HEK293 (cell line): ENCODE data around the gene NHERF2.
A peak's percentile ranks its signal among the peaks of the same experiment; 100 is the strongest.

Experiments used
- GFI1B ChIP-seq: fragments of 450-650 bp; formaldehyde crosslinking; IDR thresholded peaks from 2 replicates; pipeline ENCODE4 v1.5.1; 2016; ENCODE audit warnings: missing biosample characterization, missing genetic modification characterization
- REPIN1 ChIP-seq: fragments of 450-650 bp; formaldehyde crosslinking; IDR thresholded peaks from 2 replicates; pipeline ENCODE4 v1.5.1; 2017; ENCODE audit warnings: missing biosample characterization, missing genetic modification characterization, low read depth
- TRIM28 ChIP-seq: IDR thresholded peaks from 2 replicates; pipeline ENCODE4 v1.6.1; 2011; ENCODE audit warnings: low read length, control low read depth, borderline replicate concordance
- ZBTB11 ChIP-seq: fragments of 450-650 bp; formaldehyde crosslinking; conservative IDR thresholded peaks from 2 replicates; pipeline ENCODE4 v1.5.1; 2016; ENCODE audit warnings: low read depth, missing biosample characterization, missing genetic modification characterization
- ZBTB26 ChIP-seq: fragments of 450-650 bp; formaldehyde crosslinking; optimal IDR thresholded peaks from 2 replicates; pipeline ENCODE3; 2016; ENCODE audit warnings: missing biosample characterization, mild to moderate bottlenecking, missing genetic modification characterization
- ZFP3 ChIP-seq: fragments of 450-650 bp; formaldehyde crosslinking; IDR thresholded peaks from 2 replicates; pipeline ENCODE4 v1.5.1; 2016; ENCODE audit warnings: low read depth, missing biosample characterization, missing genetic modification characterization
- ZIC2 ChIP-seq: fragments of 450-650 bp; formaldehyde crosslinking; IDR thresholded peaks from 2 replicates; pipeline ENCODE4 v1.5.1; 2016; ENCODE audit warnings: missing biosample characterization, missing genetic modification characterization
- ZNF133 ChIP-seq: fragments of 450-650 bp; formaldehyde crosslinking; IDR thresholded peaks from 2 replicates; pipeline ENCODE4 v1.5.1; 2016; ENCODE audit warnings: missing biosample characterization, missing genetic modification characterization
- ZNF138 ChIP-seq: fragments of 450-650 bp; formaldehyde crosslinking; IDR thresholded peaks from 2 replicates; pipeline ENCODE4 v1.5.1; 2016; ENCODE audit warnings: missing biosample characterization, missing genetic modification characterization, borderline replicate concordance
- ZNF157 ChIP-seq: fragments of 450-650 bp; formaldehyde crosslinking; IDR thresholded peaks from 2 replicates; pipeline ENCODE4 v1.5.1; 2016; ENCODE audit warnings: missing biosample characterization, missing genetic modification characterization
- ZNF23 ChIP-seq: fragments of 450-650 bp; formaldehyde crosslinking; IDR thresholded peaks from 2 replicates; pipeline ENCODE4 v1.5.1; 2016; ENCODE audit warnings: missing biosample characterization, missing genetic modification characterization, borderline replicate concordance
- ZNF248 ChIP-seq: fragments of 450-650 bp; formaldehyde crosslinking; IDR thresholded peaks from 2 replicates; pipeline ENCODE4 v1.5.1; 2017; ENCODE audit warnings: missing biosample characterization, missing genetic modification characterization
- ZNF350 ChIP-seq: fragments of 450-650 bp; formaldehyde crosslinking; IDR thresholded peaks from 2 replicates; pipeline ENCODE4 v1.5.0; 2017; ENCODE audit warnings: missing biosample characterization, mild to moderate bottlenecking, missing genetic modification characterization
- ZNF394 ChIP-seq: fragments of 450-650 bp; formaldehyde crosslinking; IDR thresholded peaks from 2 replicates; pipeline ENCODE4 v1.5.1; 2016; ENCODE audit warnings: missing biosample characterization, missing genetic modification characterization, mild to moderate bottlenecking, moderate library complexity, borderline replicate concordance
- ZNF398 ChIP-seq: fragments of 450-650 bp; formaldehyde crosslinking; IDR thresholded peaks from 2 replicates; pipeline ENCODE4 v1.5.1; 2017; ENCODE audit warnings: missing biosample characterization, missing genetic modification characterization
- ZNF426 ChIP-seq: fragments of 450-650 bp; formaldehyde crosslinking; IDR thresholded peaks from 2 replicates; pipeline ENCODE4 v1.5.1; 2017; ENCODE audit warnings: missing biosample characterization, missing genetic modification characterization, mild to moderate bottlenecking, inconsistent platforms, moderate library complexity
- ZNF449 ChIP-seq: fragments of 450-650 bp; formaldehyde crosslinking; IDR thresholded peaks from 2 replicates; pipeline ENCODE4 v1.5.1; 2017; ENCODE audit warnings: missing biosample characterization, mild to moderate bottlenecking, missing genetic modification characterization, moderate library complexity
- ZNF488 ChIP-seq: fragments of 450-650 bp; formaldehyde crosslinking; IDR thresholded peaks from 2 replicates; pipeline ENCODE4 v1.5.1; 2016; ENCODE audit warnings: missing biosample characterization, missing genetic modification characterization
- ZNF768 ChIP-seq: fragments of 450-650 bp; formaldehyde crosslinking; IDR thresholded peaks from 2 replicates; pipeline ENCODE4 v1.5.1; 2018; ENCODE audit warnings: missing biosample characterization, mild to moderate bottlenecking, missing genetic modification characterization
- ZNF785 ChIP-seq: fragments of 450-650 bp; formaldehyde crosslinking; IDR thresholded peaks from 2 replicates; pipeline ENCODE4 v1.5.1; 2016; ENCODE audit warnings: missing biosample characterization, missing genetic modification characterization
- ZSCAN5A ChIP-seq: fragments of 450-650 bp; formaldehyde crosslinking; IDR thresholded peaks from 2 replicates; pipeline ENCODE4 v1.5.1; 2016; ENCODE audit warnings: missing biosample characterization, missing genetic modification characterization

NHERF2 gene

GRCh38 chr16:2026461-2027023 lies at the start of gene NHERF2 (continued):
- no peak for TF ChIP-seq ZNF398 (tag by site-specific recombination)
- TF ChIP-seq ZFP3 (tag by site-specific recombination): no peak
- no peak for TF ChIP-seq ZBTB26
- no peak for TF ChIP-seq ZNF488 (tag by site-specific recombination)
- no peak for TF ChIP-seq ZNF449 (tag by site-specific recombination)
- no peak for TF ChIP-seq ZNF785
- TF ChIP-seq GFI1B (tag by site-specific recombination): no peak
- no peak for TF ChIP-seq ZNF350 (tag by site-specific recombination)
- no peak for TF ChIP-seq ZSCAN5A
- TF ChIP-seq ZNF394 (tag by site-specific recombination): no peak
- TF ChIP-seq ZNF138: no peak
- TF ChIP-seq REPIN1 (tag by site-specific recombination): no peak
- TF ChIP-seq ZBTB11: 0 out of 2 replicates have a peak, but pooled peaks have one; percentile 12
- TF ChIP-seq ZNF768: no peak
- no peak for TF ChIP-seq ZIC2 (tag by site-specific recombination)
- TF ChIP-seq ZNF426 (tag by site-specific recombination): no peak
- no peak for TF ChIP-seq ZNF23
- TF ChIP-seq TRIM28: no peak
- no peak for TF ChIP-seq ZNF248 (tag by site-specific recombination)
- no peak for TF ChIP-seq ZNF133 (tag by site-specific recombination)
- TF ChIP-seq ZNF157 (tag by site-specific recombination): no peak
